ENCODE results near the gene S100A8. TPM values are rescaled to one million over a fixed set of nuclear protein-coding genes. Genes with fewer than 3 reads are reported as not detected.
"Not testable (repeated sequence)": the region's sequence is repeated elsewhere in the genome, so short reads cannot be mapped to it uniquely, and the experiment has no call there.

Gene S100A8
- polyA plus RNA-seq, 1 donor (not counting 4 experiments of a cell fraction or from before 2014, with no cell fraction given): 403 TPM

GRCh38 chr1:153420306-153420705 is 29.4 kb upstream of the S100A8 start:
- Histone ChIP-seq H3K27ac (ENCODE audit: control insufficient read depth, insufficient read depth, low read length) (no peak overlapping the region), H2AFZ (ENCODE audit: control insufficient read depth, low read length) (no peak overlapping the region), H3K4me3 (ENCODE audit: control insufficient read depth in 2 of 3, extremely low read depth in 1 of 3, insufficient read depth in 2 of 3, low read depth in 1 of 3, low read length in 3 of 3) (no peak overlapping the region), H3K79me2 (ENCODE audit: control insufficient read depth, insufficient read depth, low read length) (no peaks in the 10 kb centered on the region), H3K9me1 (ENCODE audit: control insufficient read depth, extremely low read depth, insufficient read depth, low read length) (no peaks in the 10 kb centered on the region), H3K9me3 (ENCODE audit: control insufficient read depth, low read depth, low read length) (no peaks in the 10 kb centered on the region), H4K20me1 (ENCODE audit: control insufficient read depth, extremely low read depth, insufficient read depth, low read length) (no peaks in the 10 kb centered on the region), H3K36me3 (ENCODE audit: control insufficient read depth in 2 of 2, extremely low read depth in 1 of 2, insufficient read depth in 2 of 2, low read length in 2 of 2) (no peaks in the 10 kb centered on the region), H3K27me3 (ENCODE audit: control insufficient read depth, extremely low read depth, insufficient read depth, low read length) (peaks cover 3% of the 10 kb centered on the region), H3K9ac (ENCODE audit: control insufficient read depth, extremely low read depth, insufficient read depth, low read length) (no peak overlapping the region), H3K4me2 (ENCODE audit: control insufficient read depth, extremely low read depth, insufficient read depth, low read depth, low read length) (no peak overlapping the region), H3K4me1 (ENCODE audit: control insufficient read depth, extremely low read depth, insufficient read depth, low read length) (no peaks in the 10 kb centered on the region)
- no peak for TF ChIP-seq CTCF (optimal IDR thresholded peaks at IDR 0.05 in 1 of 3, IDR thresholded peaks at IDR 0.05 in 1 of 3, conservative IDR thresholded peaks at IDR 0.05 in 1 of 3; ENCODE audit: extremely low read depth in 1 of 3, insufficient read depth in 2 of 3, low read length in 3 of 3)
- TF ChIP-seq EZH2 (IDR thresholded peaks at IDR 0.05; ENCODE audit: low read length): no peak
- dilution Hi-C loops (cut with MboI; ENCODE audit: extremely low pct_ligation_motif_present, low sequenced_read_pairs): no loop called here
- DNase-seq (ENCODE audit: low read depth, low spot score) (no peak), FAIRE-seq (no peak)

GRCh38 chr1:153419436-153419793 is 28.5 kb upstream of the S100A8 start:
- FAIRE-seq; H3K4me3 ChIP-seq (ENCODE audit: control insufficient read depth in 2 of 3, extremely low read depth in 1 of 3, insufficient read depth in 2 of 3, low read depth in 1 of 3, low read length in 3 of 3); H3K9me3 ChIP-seq (ENCODE audit: control insufficient read depth, low read depth, low read length); H2AFZ ChIP-seq (ENCODE audit: control insufficient read depth, low read length); H3K4me1 ChIP-seq (ENCODE audit: control insufficient read depth, extremely low read depth, insufficient read depth, low read length); H3K27me3 ChIP-seq (ENCODE audit: control insufficient read depth, extremely low read depth, insufficient read depth, low read length); dilution Hi-C loops (cut with MboI; ENCODE audit: extremely low pct_ligation_motif_present, low sequenced_read_pairs); H3K27ac ChIP-seq (ENCODE audit: control insufficient read depth, insufficient read depth, low read length); H3K79me2 ChIP-seq (ENCODE audit: control insufficient read depth, insufficient read depth, low read length); H4K20me1 ChIP-seq (ENCODE audit: control insufficient read depth, extremely low read depth, insufficient read depth, low read length); DNase-seq (ENCODE audit: low read depth, low spot score); H3K9me1 ChIP-seq (ENCODE audit: control insufficient read depth, extremely low read depth, insufficient read depth, low read length); H3K4me2 ChIP-seq (ENCODE audit: control insufficient read depth, extremely low read depth, insufficient read depth, low read depth, low read length); H3K9ac ChIP-seq (ENCODE audit: control insufficient read depth, extremely low read depth, insufficient read depth, low read length); H3K36me3 ChIP-seq (ENCODE audit: control insufficient read depth in 2 of 2, extremely low read depth in 1 of 2, insufficient read depth in 2 of 2, low read length in 2 of 2): not testable (repeated sequence)

GRCh38 chr1:153418758-153419435 is 28.0 kb upstream of the S100A8 start:
- dilution Hi-C loops (cut with MboI; ENCODE audit: extremely low pct_ligation_motif_present, low sequenced_read_pairs): not testable (repeated sequence)
- FAIRE-seq: peak; percentile 26

More at GRCh38 chr1:153418758-153419435, 28.0 kb upstream of the S100A8 start:
- H4K20me1 ChIP-seq (ENCODE audit: control insufficient read depth, extremely low read depth, insufficient read depth, low read length); DNase-seq (ENCODE audit: low read depth, low spot score); H2AFZ ChIP-seq (ENCODE audit: control insufficient read depth, low read length); H3K9me1 ChIP-seq (ENCODE audit: control insufficient read depth, extremely low read depth, insufficient read depth, low read length); H3K9me3 ChIP-seq (ENCODE audit: control insufficient read depth, low read depth, low read length); H3K4me1 ChIP-seq (ENCODE audit: control insufficient read depth, extremely low read depth, insufficient read depth, low read length); H3K27me3 ChIP-seq (ENCODE audit: control insufficient read depth, extremely low read depth, insufficient read depth, low read length); H3K36me3 ChIP-seq (ENCODE audit: control insufficient read depth in 2 of 2, extremely low read depth in 1 of 2, insufficient read depth in 2 of 2, low read length in 2 of 2); H3K4me3 ChIP-seq (ENCODE audit: control insufficient read depth in 2 of 3, extremely low read depth in 1 of 3, insufficient read depth in 2 of 3, low read depth in 1 of 3, low read length in 3 of 3); H3K79me2 ChIP-seq (ENCODE audit: control insufficient read depth, insufficient read depth, low read length); H3K9ac ChIP-seq (ENCODE audit: control insufficient read depth, extremely low read depth, insufficient read depth, low read length); H3K27ac ChIP-seq (ENCODE audit: control insufficient read depth, insufficient read depth, low read length); H3K4me2 ChIP-seq (ENCODE audit: control insufficient read depth, extremely low read depth, insufficient read depth, low read depth, low read length): not testable (repeated sequence)

All from keratinocyte (primary cell).